Activated T-cell treated with anti-CD3 and anti-CD28 coated beads, Interleukin-2, amount 50 U/mL, for 1 hour (primary cell): Measurements from ENCODE around the gene POLR1A.
A peak's percentile ranks its signal among the peaks of the same experiment; 100 is the strongest.

Source experiments
- DNase-seq: peaks from one replicate; pipeline ENCODE4 v3.0.0-alpha.2; 2020

Gene POLR1A

GRCh38 chr2:86056590-86057331, 48.9 kb downstream of the POLR1A start:
- no peak for DNase-seq

GRCh38 chr2:86055314-86055713, 50.4 kb downstream of the POLR1A start:
- DNase-seq, result no peak

GRCh38 chr2:86054535-86055082, 51.1 kb downstream of the POLR1A start:
- DNase-seq, result no peak

GRCh38 chr2:86053166-86053565, 52.5 kb downstream of the POLR1A start:
- DNase-seq, result no peak

- no peak for DNase-seq
Observed at GRCh38 chr2:86052676-86053075, 53.0 kb downstream of the POLR1A start.

- no peak for DNase-seq
Observed at GRCh38 chr2:86052265-86052664, 53.4 kb downstream of the POLR1A start.

- no peak for DNase-seq
Observed at GRCh38 chr2:86050301-86050700, 55.4 kb downstream of the POLR1A start.

GRCh38 chr2:86049529-86049928, 56.2 kb downstream of the POLR1A start:
- no peak for DNase-seq

- no peak for DNase-seq
Observed at GRCh38 chr2:86048888-86049287, 56.8 kb downstream of the POLR1A start.

DNA sequence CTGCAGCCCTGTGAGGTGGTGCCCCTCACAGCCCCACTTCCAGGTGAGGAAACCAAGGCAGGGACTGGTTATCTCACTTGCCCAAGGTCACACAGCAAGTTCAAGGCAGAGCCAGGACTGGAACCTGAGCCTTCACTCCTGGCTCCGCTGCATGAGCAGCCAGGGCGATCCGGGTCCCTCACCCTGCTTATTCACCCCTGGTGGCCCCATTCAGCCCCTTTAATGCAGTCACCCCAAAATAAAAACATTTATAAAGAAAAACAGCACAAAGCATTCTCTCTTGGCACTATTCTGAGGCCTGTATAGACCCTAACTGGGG, 57.3 kb downstream of the POLR1A start:
- DNase-seq, result no peak

DNA sequence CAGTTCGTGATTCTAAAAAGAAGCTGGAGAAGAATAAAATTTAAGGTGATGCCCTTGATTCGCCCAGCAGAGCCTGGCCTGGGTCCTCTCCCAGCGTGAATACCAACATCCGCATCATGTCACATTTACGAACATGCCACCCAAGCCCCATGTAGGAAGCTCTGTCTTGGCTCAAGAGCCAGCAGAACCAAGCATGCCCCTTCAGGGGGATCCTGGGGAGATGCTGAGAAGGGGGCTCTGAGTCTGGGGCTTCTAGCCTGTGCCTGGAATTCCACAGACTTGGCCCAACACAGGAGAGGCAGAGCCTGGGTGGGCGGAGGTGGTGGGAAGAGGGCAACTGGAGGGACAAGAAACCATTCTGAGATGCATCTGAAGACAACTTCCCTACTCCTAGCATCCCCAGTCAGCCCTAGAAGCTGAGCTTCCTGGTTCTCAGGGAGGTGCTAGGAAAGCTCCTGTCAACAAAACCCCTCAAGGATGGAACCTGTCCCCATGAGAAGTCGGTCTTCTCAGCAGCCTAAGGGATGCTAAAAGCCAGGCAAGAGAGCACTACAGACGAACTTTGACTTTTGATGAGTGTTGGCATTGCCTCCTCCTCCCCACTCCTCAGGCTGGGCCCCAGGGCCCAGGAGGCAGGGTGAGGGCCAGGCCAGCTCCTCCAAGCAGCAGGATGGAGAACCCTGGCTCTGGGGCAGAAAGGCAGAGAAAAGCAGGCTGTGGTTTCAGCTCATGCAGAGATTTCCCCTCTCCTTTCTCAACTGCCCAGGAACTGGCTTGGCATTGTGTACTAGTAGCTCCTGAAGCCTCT, 57.9 kb downstream of the POLR1A start:
- DNase-seq, result no peak

DNA sequence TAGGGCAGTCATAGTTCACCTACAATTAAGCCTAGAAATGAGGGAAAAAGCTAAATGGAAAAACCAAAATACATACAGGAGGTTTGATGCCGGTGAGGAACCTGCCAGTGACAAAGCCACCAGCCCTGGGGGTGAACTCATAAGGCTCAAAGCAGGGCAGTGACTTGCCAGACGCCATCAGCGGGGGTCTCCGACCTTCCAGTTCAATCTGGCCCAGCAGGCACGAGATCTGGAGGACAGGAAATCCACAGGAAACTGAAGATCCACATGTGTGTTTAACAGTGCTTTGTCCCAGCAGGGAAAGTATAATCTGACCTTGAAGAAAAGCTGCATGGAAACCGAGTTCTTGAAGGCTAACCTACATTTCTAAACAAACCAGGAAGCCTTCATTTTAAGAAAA, 60.1 kb downstream of the POLR1A start:
- DNase-seq, result no peak

- DNase-seq, result no peak
Observed at GRCh38 chr2:86044614-86045013, 61.1 kb downstream of the POLR1A start.

DNA sequence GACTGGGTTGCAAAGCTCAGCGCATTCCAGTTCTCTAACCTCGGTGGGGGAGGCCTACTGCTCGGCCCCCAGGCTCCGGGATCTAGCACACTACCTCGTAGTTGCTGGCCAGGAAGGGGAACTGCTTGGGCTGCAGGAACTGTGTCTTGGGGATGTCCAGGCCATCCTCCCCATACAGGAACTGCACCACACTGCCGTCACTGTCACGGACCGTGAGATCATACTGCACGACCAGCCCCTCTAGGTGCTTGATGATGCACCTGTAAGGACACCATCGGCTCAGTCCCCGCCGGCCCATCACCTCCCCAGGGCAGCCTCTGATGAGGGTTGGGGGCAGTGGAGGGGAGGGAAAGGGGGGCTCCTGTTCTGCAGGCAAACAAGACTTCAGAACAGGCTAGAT, 61.6 kb downstream of the POLR1A start:
- no peak for DNase-seq

DNA sequence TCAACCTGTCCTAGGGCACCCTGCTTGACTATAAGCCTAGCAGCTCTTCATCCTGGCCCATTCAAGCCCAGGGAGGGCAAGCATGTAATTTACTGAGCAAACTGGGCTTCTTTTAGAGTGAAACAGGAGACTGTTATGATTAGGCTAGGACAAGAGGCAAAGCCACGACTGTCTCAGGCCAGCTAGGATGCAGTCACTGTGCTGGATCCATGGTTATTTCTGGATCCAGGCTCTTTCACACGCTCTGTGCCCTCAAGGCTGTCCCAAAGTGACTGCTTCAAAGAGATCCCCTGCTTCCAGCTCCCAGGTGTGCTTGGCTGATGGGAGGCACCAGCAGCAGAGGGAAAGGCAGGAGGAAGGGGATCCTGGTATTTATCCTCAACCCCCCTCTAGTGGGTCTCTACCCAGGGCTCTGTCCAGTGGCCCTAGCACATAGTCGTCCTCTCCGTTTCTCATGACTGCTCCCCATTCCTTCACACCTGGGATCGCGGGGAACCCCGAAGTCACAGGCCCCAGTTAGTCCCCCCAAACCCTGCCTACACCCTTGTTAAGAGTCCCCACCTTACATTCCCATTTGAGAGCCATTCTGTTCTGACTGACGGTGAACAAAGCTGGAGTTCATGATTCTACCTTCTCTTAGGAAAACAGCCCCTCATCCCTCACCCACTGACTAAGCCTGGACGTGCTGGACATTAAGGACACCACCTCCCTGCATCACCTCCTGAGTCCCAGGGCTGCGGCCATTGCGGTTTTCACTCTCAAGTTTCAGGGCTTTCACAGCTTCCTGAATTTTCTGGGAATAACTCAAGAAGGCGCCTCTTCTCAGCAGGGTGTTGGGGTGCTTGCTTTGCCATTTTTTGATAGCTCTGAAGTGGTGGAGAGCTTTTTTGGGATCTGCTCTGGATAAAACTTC, 63.2 kb downstream of the POLR1A start:
- no peak for DNase-seq

- DNase-seq, result no peak
Observed at GRCh38 chr2:86039963-86040655, 65.6 kb downstream of the POLR1A start.

- peak; percentile 41 for DNase-seq
Observed at GRCh38 chr2:86039178-86039962, 66.3 kb downstream of the POLR1A start.

DNA sequence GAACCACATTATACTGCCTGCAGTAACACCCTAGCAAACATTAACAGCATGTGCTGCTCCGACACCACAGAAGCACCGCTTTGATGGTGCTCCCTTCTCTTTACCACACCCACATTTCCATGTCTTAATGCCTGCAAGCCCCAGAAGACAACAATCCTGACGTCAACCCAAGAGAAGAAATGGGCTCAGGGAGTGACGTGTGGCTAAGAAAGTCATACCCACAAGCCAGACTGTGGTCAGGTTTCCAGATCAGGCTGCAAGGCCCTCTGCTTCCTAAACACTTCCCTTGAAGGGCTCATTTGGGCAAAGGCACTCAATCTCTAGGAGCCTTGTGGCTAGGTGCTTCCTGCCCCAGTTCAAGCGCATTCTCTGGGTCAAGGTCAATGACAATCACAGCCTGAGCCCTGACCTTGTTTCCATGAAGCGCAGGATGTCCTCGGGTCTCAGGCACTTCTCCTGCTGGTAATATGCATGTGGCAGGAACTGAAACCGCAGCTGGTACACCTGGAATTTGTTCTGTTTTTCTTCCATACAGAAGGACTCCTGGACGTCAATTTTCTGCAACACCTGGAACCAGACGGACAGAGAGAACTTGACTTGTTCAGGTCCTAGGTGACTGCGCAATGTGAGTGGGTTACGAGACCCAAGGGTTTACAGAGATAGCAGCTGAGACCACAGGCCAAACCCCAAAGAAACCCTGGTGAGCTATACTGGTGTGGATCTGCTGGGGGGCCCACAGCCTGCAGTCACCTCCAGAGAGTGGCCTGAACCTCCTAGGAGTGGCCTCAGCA, 67.2 kb downstream of the POLR1A start:
- peak; percentile 73 for DNase-seq

DNA sequence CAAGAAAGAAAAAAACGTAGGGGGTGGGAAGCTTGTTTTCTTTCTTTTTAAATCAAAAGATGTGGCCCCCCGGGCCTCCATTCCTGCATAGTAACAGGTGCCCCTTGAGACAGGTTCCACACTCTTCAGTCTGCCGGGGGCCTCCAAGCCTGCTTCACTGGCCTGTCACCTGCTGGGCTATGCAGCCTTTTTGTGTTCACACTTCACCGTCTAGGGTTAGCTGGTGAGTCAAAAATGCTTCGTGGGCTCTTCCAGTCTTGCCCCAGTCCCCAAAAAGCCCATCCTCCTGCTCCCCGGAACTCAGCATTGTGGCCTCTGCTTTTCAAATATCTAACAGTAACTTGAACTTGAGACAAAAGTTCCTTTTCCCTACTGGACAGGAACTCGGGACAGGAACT, 67.9 kb downstream of the POLR1A start:
- peak; percentile 54 for DNase-seq

DNA sequence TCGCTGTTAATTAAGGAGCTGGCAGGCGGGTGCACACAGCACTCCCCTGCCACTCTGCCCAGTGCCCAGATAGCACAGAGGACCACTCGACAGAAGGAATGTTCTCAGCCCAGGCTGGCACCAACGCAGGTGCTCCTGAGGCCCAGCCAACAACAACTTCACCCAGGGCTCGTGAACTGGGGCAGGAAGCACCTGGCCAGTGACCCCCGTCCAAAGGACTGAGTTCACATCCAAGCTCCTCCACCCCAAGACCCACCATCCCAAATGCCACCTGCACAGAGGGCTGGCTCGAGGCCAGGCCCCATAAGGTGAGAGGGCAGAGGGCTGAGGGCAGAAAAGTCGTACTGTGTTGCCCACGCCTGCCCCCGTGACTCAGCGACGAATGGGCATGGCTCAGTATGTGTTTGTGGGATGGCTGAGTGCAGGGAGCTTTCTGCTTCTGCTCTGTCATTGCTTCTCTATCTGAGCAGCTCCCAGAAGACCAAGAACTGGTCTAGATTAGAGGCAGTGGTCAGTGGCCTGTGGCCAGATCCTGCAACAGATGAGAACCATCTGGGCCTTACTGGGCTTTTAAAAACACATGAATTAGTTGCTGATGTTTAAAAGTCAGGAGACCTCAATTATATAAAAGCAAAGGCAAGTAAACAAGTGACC, 68.4 kb downstream of the POLR1A start:
- peak; percentile 60 for DNase-seq
